HepG2 (cell line): ENCODE results near the gene AMPD2. TPM values are rescaled to one million over a fixed set of nuclear protein-coding genes. Genes with fewer than 3 reads are reported as not detected.
A peak's percentile ranks its signal among the peaks of the same experiment; 100 is the strongest.

ENCODE experiments used
- ADNP ChIP-seq: sonication (generic); formaldehyde crosslinking; IDR thresholded peaks from 2 replicates; pipeline ENCODE4 v1.4.0; 2020; ENCODE audit warnings: missing genetic modification reagents
- CHD2 ChIP-seq: IDR thresholded peaks from 2 replicates; pipeline ENCODE4 v1.6.1; 2011; ENCODE audit warnings: low read depth, low read length, improper control_type of control experiment
- JUND ChIP-seq: sonication (generic); formaldehyde crosslinking; IDR thresholded peaks from 2 replicates; pipeline ENCODE4 v1.8.0; 2022; ENCODE audit warnings: mild to moderate bottlenecking, missing genetic modification reagents
- KLF16 ChIP-seq, 2 experiments: sonication (generic) in 1 of 2; formaldehyde crosslinking in 1 of 2; IDR thresholded peaks; 2 replicates each; pipeline versions ENCODE4 v1.6.1 to v1.8.0; 2016 to 2023; ENCODE audit warnings: missing genetic modification reagents in 2 of 2, missing compliant biosample characterization in 1 of 2
- NPAS2 ChIP-seq: sonication (generic); formaldehyde crosslinking; IDR thresholded peaks from 2 replicates; pipeline ENCODE4 v1.8.0; 2022; ENCODE audit warnings: mild to moderate bottlenecking, missing genetic modification reagents, borderline replicate concordance
- PHF5A ChIP-seq: IDR thresholded peaks from one replicate; pipeline ENCODE4 v1.6.1; 2018; ENCODE audit warnings: low read depth, missing genetic modification reagents; ENCODE audit not compliant: unreplicated experiment
- RBM22 ChIP-seq: fragments of 200-400 bp; formaldehyde crosslinking; optimal IDR thresholded peaks from 2 replicates; pipeline ENCODE3; 2017; ENCODE audit warnings: mild to moderate bottlenecking, low read length, moderate library complexity
- RFX3 ChIP-seq: IDR thresholded peaks from 2 replicates; pipeline ENCODE4 v1.6.1; 2016; ENCODE audit warnings: missing biosample characterization, missing genetic modification reagents
- SIX1 ChIP-seq: sonication (generic); formaldehyde crosslinking; IDR thresholded peaks from 2 replicates; pipeline ENCODE4 v1.4.0; 2020; ENCODE audit warnings: missing genetic modification reagents, borderline replicate concordance
- SOX6 ChIP-seq, 2 experiments: fragments of 450-650 bp in 1 of 2; sonication (generic) in 1 of 2; formaldehyde crosslinking in 1 of 2; IDR thresholded peaks; 2 replicates each; pipeline versions ENCODE4 v1.4.0 to v1.6.1; 2017 to 2020; ENCODE audit warnings: antibody characterized with exemption in 1 of 2, mild to moderate bottlenecking in 1 of 2, missing genetic modification reagents in 1 of 2
- TOE1 ChIP-seq: sonication (generic); formaldehyde crosslinking; IDR thresholded peaks from 2 replicates; pipeline ENCODE4 v1.4.0; 2020; ENCODE audit warnings: mild to moderate bottlenecking, missing genetic modification reagents
- ZFP41 ChIP-seq: sonication (generic); formaldehyde crosslinking; IDR thresholded peaks from 2 replicates; pipeline ENCODE4 v1.4.0; 2020; ENCODE audit warnings: mild to moderate bottlenecking, missing genetic modification reagents, borderline replicate concordance
- ZNF205 ChIP-seq: IDR thresholded peaks from 2 replicates; pipeline ENCODE4 v1.6.1; 2018; ENCODE audit warnings: missing biosample characterization, missing genetic modification reagents
- ZNF207 ChIP-seq: fragments of 450-650 bp; IDR thresholded peaks from 2 replicates; pipeline ENCODE4 v1.6.1; 2016; ENCODE audit warnings: antibody characterized with exemption, borderline replicate concordance
- ZNF737 ChIP-seq: sonication (generic); formaldehyde crosslinking; IDR thresholded peaks from 2 replicates; pipeline ENCODE4 v1.5.0; 2020; ENCODE audit warnings: missing genetic modification reagents, mild to moderate bottlenecking, borderline replicate concordance
- polyA plus RNA-seq, 8 experiments: library from polyadenylated mRNA; depleted of rRNA in 3 of 8; stranded (reverse) in 7 of 8; unstranded in 1 of 8; fragments of >200 nt; fragmentation: Illumina TruSeq in 4 of 8; extraction: Trizol in 4 of 8; gene quantifications; 2 replicates each; pipeline versions ENCODE4 v1.2.1 to v1.2.3, GENCODE V29; 2011 to 2016; ENCODE audit warnings: low read depth in 4 of 8, missing spikeins in 1 of 8, mixed read lengths in 1 of 8; ENCODE audit not compliant: insufficient read depth in 1 of 8
- total RNA-seq, 5 experiments: library from RNA; depleted of rRNA; stranded (reverse); fragments of >200 nt; fragmentation: Illumina TruSeq; extraction: Trizol; gene quantifications; 2 replicates each; pipeline ENCODE4 v1.2.3, GENCODE V29; 2016; ENCODE audit warnings: low read depth in 1 of 5
- TF ChIP-seq, protein P1 (sequence below): sonication (generic); formaldehyde crosslinking; conservative IDR thresholded peaks from 2 replicates; pipeline ENCODE4 v1.4.0; 2020; ENCODE audit warnings: missing genetic modification reagents
- TF ChIP-seq, protein P2 (sequence below): sonication (generic); formaldehyde crosslinking; conservative IDR thresholded peaks from 2 replicates; pipeline ENCODE4 v1.4.0; 2020; ENCODE audit warnings: missing genetic modification reagents
- TF ChIP-seq, protein P3 (sequence below): sonication (generic); formaldehyde crosslinking; IDR thresholded peaks from 2 replicates; pipeline ENCODE4 v1.5.0; 2020; ENCODE audit warnings: mild to moderate bottlenecking, missing genetic modification reagents
- TF ChIP-seq, protein P4 (sequence below): sonication (generic); formaldehyde crosslinking; IDR thresholded peaks from 2 replicates; pipeline ENCODE4 v1.8.0; 2023; ENCODE audit warnings: mild to moderate bottlenecking, missing genetic modification reagents

The AMPD2 gene
- total and polyA plus RNA-seq, 2 of the 13 experiments (the other 11 are each of a cell fraction or from before 2014, with no cell fraction given) = 62.3 to 82.0 TPM

DNA sequence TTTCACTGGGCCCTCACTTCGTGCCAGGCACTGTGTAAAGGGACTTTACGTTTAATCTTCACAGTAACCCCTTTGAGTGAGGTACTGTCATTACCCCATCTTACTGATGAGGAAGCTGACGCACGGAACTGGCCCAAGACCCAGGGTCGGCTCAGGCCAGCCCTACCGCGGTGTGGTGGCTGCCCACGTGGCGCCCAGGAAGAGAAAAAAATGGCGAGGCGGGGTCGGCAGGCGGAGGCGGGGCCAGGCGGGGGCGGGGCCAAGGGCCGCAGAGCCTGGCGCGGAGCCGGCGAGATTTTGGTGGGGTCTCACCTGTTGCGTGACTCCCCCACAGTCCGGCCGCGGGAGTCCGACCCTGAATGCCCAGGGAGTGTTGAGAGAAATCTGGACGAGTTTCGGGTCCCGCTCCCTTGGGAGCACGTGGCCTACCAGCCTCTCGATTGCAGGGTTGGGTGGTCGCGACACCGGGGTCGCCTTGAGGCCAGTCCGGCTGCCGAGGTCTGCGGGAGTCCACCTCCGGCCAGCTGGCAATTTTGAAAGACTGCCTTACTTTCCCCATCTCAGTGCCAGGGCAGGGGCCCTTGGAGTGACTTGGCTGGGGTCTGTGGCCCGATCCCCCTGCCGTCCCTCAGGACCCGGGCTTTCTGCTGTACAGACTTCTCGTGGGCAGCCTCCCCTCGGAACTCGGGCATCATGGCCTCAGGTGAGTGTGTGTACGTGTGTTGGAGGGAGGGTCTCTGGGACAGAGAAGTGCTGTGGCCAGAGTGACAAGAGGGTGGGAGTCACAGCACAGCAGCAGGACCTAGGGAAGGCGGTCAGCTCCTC, at the start of gene AMPD2, which contains the start of gene GNAT2 (continued):
- peak; percentile 28; the same call in 1 of the 2 replicates for TF ChIP-seq CHD2
- no peak for TF ChIP-seq ZNF737 (CRISPR knock-in tag)
- no peak for TF ChIP-seq RFX3 (CRISPR knock-in tag)
- TF ChIP-seq RBM22 = no peak
- TF ChIP-seq, protein P1, sequence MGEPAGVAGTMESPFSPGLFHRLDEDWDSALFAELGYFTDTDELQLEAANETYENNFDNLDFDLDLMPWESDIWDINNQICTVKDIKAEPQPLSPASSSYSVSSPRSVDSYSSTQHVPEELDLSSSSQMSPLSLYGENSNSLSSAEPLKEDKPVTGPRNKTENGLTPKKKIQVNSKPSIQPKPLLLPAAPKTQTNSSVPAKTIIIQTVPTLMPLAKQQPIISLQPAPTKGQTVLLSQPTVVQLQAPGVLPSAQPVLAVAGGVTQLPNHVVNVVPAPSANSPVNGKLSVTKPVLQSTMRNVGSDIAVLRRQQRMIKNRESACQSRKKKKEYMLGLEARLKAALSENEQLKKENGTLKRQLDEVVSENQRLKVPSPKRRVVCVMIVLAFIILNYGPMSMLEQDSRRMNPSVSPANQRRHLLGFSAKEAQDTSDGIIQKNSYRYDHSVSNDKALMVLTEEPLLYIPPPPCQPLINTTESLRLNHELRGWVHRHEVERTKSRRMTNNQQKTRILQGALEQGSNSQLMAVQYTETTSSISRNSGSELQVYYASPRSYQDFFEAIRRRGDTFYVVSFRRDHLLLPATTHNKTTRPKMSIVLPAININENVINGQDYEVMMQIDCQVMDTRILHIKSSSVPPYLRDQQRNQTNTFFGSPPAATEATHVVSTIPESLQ (CRISPR knock-in tag) = no peak
- TF ChIP-seq SOX6 (IDR thresholded peaks at IDR 0.05) = no peak
- TF ChIP-seq SOX6 (CRISPR knock-in tag; IDR thresholded peaks at IDR 0.05) = peak; percentile 49; the same call in 1 of the 2 replicates
- TF ChIP-seq JUND (CRISPR knock-in tag) = no peak
- TF ChIP-seq ZFP41 (CRISPR knock-in tag) = no peak
- TF ChIP-seq, protein P2, sequence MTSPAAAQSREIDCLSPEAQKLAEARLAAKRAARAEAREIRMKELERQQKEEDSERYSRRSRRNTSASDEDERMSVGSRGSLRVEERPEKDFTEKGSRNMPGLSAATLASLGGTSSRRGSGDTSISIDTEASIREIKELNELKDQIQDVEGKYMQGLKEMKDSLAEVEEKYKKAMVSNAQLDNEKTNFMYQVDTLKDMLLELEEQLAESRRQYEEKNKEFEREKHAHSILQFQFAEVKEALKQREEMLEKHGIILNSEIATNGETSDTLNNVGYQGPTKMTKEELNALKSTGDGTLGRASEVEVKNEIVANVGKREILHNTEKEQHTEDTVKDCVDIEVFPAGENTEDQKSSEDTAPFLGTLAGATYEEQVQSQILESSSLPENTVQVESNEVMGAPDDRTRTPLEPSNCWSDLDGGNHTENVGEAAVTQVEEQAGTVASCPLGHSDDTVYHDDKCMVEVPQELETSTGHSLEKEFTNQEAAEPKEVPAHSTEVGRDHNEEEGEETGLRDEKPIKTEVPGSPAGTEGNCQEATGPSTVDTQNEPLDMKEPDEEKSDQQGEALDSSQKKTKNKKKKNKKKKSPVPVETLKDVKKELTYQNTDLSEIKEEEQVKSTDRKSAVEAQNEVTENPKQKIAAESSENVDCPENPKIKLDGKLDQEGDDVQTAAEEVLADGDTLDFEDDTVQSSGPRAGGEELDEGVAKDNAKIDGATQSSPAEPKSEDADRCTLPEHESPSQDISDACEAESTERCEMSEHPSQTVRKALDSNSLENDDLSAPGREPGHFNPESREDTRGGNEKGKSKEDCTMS = no peak
- no peak for TF ChIP-seq TOE1 (CRISPR knock-in tag)
- TF ChIP-seq, protein P3, sequence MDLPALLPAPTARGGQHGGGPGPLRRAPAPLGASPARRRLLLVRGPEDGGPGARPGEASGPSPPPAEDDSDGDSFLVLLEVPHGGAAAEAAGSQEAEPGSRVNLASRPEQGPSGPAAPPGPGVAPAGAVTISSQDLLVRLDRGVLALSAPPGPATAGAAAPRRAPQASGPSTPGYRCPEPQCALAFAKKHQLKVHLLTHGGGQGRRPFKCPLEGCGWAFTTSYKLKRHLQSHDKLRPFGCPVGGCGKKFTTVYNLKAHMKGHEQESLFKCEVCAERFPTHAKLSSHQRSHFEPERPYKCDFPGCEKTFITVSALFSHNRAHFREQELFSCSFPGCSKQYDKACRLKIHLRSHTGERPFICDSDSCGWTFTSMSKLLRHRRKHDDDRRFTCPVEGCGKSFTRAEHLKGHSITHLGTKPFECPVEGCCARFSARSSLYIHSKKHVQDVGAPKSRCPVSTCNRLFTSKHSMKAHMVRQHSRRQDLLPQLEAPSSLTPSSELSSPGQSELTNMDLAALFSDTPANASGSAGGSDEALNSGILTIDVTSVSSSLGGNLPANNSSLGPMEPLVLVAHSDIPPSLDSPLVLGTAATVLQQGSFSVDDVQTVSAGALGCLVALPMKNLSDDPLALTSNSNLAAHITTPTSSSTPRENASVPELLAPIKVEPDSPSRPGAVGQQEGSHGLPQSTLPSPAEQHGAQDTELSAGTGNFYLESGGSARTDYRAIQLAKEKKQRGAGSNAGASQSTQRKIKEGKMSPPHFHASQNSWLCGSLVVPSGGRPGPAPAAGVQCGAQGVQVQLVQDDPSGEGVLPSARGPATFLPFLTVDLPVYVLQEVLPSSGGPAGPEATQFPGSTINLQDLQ = peak; percentile 91
- no peak for TF ChIP-seq ZNF207
- TF ChIP-seq, protein P4, sequence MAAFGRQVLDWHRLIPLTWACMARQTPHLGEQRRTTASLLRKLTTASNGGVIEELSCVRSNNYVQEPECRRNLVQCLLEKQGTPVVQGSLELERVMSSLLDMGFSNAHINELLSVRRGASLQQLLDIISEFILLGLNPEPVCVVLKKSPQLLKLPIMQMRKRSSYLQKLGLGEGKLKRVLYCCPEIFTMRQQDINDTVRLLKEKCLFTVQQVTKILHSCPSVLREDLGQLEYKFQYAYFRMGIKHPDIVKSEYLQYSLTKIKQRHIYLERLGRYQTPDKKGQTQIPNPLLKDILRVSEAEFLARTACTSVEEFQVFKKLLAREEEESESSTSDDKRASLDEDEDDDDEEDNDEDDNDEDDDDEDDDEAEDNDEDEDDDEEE (CRISPR knock-in tag) = 0 out of 2 replicates have a peak, but pooled peaks have one; percentile 28
- TF ChIP-seq KLF16 (CRISPR knock-in tag; IDR thresholded peaks at IDR 0.05) = no peak
- TF ChIP-seq NPAS2 = no peak
- TF ChIP-seq ADNP (CRISPR knock-in tag) = no peak
- no peak for TF ChIP-seq PHF5A (CRISPR knock-in tag)
- TF ChIP-seq ZNF205 = no peak
- no peak for TF ChIP-seq SIX1 (CRISPR knock-in tag)
